PC-3 (cell line): ENCODE measurements around the gene LCNL1. TPM values are rescaled to one million over a fixed set of nuclear protein-coding genes. Genes with fewer than 3 reads are reported as not detected.

Experiments used
- ATAC-seq: fragments of 200-7000 bp; cut with Tn5 transposase; 2 replicates; pipeline ENCODE4 v1.9.1; 2020; ENCODE audit warnings: mild to moderate bottlenecking, moderate library complexity
- BruUV-seq: library from RNA; stranded (reverse); fragments of 400-500 nt; replicated peaks from 2 replicates; lab custom pipeline; 2021; lab: Mats Ljungman, UMichigan
- CTCF ChIA-PET: fragments of 300-600 bp; sonication (Branson Sonifier 250); formaldehyde crosslinking; loops from one replicate; lab custom pipeline; 2022; ENCODE audit warnings: antibody characterized with exemption; lab: Charles Lee
- POLR2A ChIA-PET: fragments of 300-600 bp; sonication (Branson Sonifier 250); formaldehyde crosslinking; loops from one replicate; lab custom pipeline; 2022; ENCODE audit warnings: antibody characterized with exemption; ENCODE audit not compliant: unreplicated experiment; lab: Charles Lee
- DNase-seq: peaks from one replicate; pipeline ENCODE4 v3.0.0-alpha.2; 2015
- H2AFZ ChIP-seq: fragments of 300-600 bp; sonication (generic); 2 replicates; pipeline ENCODE4 v1.6.0; 2016; ENCODE audit warnings: antibody characterized with exemption, low read length
- H3F3A ChIP-seq: fragments of 300-600 bp; sonication (generic); one replicate; pipeline ENCODE4 v1.6.0; 2017; ENCODE audit warnings: antibody characterized with exemption, low read length, control low read depth, mild to moderate bottlenecking; ENCODE audit not compliant: unreplicated experiment
- H3K27ac ChIP-seq: fragments of 300-600 bp; sonication (generic); 2 replicates; pipeline ENCODE4 v1.5.1; 2016; ENCODE audit warnings: mild to moderate bottlenecking, low read length
- H3K27me3 ChIP-seq: fragments of 300-600 bp; sonication (generic); 2 replicates; pipeline ENCODE4 v1.6.1; 2016; ENCODE audit warnings: low read length, mixed read lengths
- H3K36me3 ChIP-seq: fragments of 300-600 bp; sonication (generic); 2 replicates; pipeline ENCODE4 v1.6.1; 2016; ENCODE audit warnings: low read depth, mixed run types, low read length, mixed read lengths
- H3K4me1 ChIP-seq: fragments of 300-600 bp; sonication (generic); 2 replicates; pipeline ENCODE4 v1.5.1; 2016; ENCODE audit warnings: low read length; ENCODE audit not compliant: insufficient read depth
- H3K4me2 ChIP-seq: fragments of 300-600 bp; sonication (generic); 2 replicates; pipeline ENCODE4 v1.6.0; 2016; ENCODE audit warnings: low read length
- H3K4me3 ChIP-seq: fragments of 300-600 bp; sonication (generic); 2 replicates; pipeline ENCODE4 v1.5.1; 2016; ENCODE audit warnings: mild to moderate bottlenecking, low read length, mixed read lengths
- H3K79me2 ChIP-seq: fragments of 300-600 bp; sonication (generic); 2 replicates; pipeline ENCODE4 v1.6.1; 2017; ENCODE audit warnings: low read length, mixed read lengths
- H3K9ac ChIP-seq: fragments of 300-600 bp; sonication (generic); 2 replicates; pipeline ENCODE4 v1.6.0; 2016; ENCODE audit warnings: mild to moderate bottlenecking, low read length
- H3K9me2 ChIP-seq: fragments of 300-600 bp; sonication (generic); replicated peaks from 2 replicates; pipeline ENCODE4 v1.6.1; 2016; ENCODE audit warnings: mixed run types, low read length, mixed read lengths
- H3K9me3 ChIP-seq: fragments of 300-600 bp; sonication (generic); 2 replicates; pipeline ENCODE4 v1.6.1; 2016; ENCODE audit warnings: low read length, mixed read lengths
- H4K20me1 ChIP-seq: fragments of 300-600 bp; sonication (generic); 2 replicates; pipeline ENCODE4 v1.6.1; 2016; ENCODE audit warnings: low read length, mixed read lengths
- CTCF ChIP-seq: fragments of 300-600 bp; sonication (generic); conservative IDR thresholded peaks from 2 replicates; pipeline ENCODE4 v1.5.1; 2017; ENCODE audit warnings: antibody characterized with exemption, low read depth, mild to moderate bottlenecking, low read length
- EZH2 ChIP-seq: fragments of 300-600 bp; sonication (generic); IDR thresholded peaks from one replicate; pipeline ENCODE4 v1.6.1; 2017; ENCODE audit warnings: antibody characterized with exemption, mild to moderate bottlenecking, low read length; ENCODE audit not compliant: unreplicated experiment
- EZH2phosphoT487 ChIP-seq: fragments of 300-600 bp; sonication (generic); IDR thresholded peaks from 2 replicates; pipeline ENCODE4 v1.6.1; 2018; ENCODE audit warnings: mild to moderate bottlenecking, antibody characterized with exemption, low read length, borderline replicate concordance
- intact Hi-C: fragments of 100-400 bp; cut with micrococcal nuclease; formaldehyde crosslinking; loops from 2 replicates; pipeline ENCODE4 v1.9.0; 2023
- total RNA-seq: library from RNA; depleted of rRNA; stranded (reverse); fragments of >200 nt; gene quantifications from 2 replicates; pipeline ENCODE4 v1.2.3, GENCODE V29; 2014

The LCNL1 gene
- total RNA-seq, 1 experiment from 2014 or later = not detected

GRCh38 chr9:136960212-136960937, 22.4 kb upstream of the LCNL1 start:
- H3K9ac ChIP-seq = no peak overlapping the region
- ATAC-seq (no peak), DNase-seq (no peak)
- H4K20me1 ChIP-seq = no peaks in the 10 kb centered on the region
- no peaks in the 10 kb centered on the region for H3K36me3 ChIP-seq
- H2AFZ ChIP-seq = no peak overlapping the region
- CTCF ChIA-PET = no interaction called here
- no peaks in the 10 kb centered on the region for H3K9me3 ChIP-seq
- H3K9me2 ChIP-seq = no peaks in the 10 kb centered on the region
- no peaks in the 10 kb centered on the region for H3K27me3 ChIP-seq
- H3F3A ChIP-seq = no peaks in the 10 kb centered on the region
- H3K4me1 ChIP-seq = peaks cover 8% of the 10 kb centered on the region
- no peaks in the 10 kb centered on the region for H3K79me2 ChIP-seq
- intact Hi-C loops = no loop called here
- POLR2A ChIA-PET = no interaction called here
- TF ChIP-seq EZH2 (no peak), EZH2phosphoT487 (no peak), CTCF (no peak)
- H3K4me2 ChIP-seq = no peak overlapping the region
- no peak overlapping the region for H3K27ac ChIP-seq
- H3K4me3 ChIP-seq = no peak overlapping the region
- BruUV-seq = no TSS peak

DNA sequence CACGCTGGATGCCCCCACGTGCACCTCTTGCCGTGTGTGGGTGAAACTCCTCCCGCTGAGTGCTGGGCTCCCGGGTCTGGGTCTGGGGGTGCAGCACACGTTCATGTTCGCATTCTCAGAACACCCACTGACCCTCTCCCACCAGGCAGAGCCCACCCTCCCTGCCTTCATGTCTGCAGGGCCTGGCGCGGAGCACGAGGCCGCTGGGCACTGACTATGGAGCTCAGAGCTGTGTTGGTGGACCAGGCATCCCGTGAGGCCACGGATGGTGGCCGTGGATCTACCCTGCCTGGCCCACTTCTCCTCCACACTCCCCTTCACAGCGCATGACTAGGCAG, 21.9 kb upstream of the LCNL1 start:
- Histone ChIP-seq H3K9me3 (no peaks in the 10 kb centered on the region), H3K9me2 (no peaks in the 10 kb centered on the region), H3K36me3 (no peaks in the 10 kb centered on the region), H3K9ac (no peak overlapping the region), H2AFZ (no peak overlapping the region), H3K27me3 (no peaks in the 10 kb centered on the region), H3K27ac (no peak overlapping the region), H3K79me2 (no peaks in the 10 kb centered on the region), H3K4me2 (no peak overlapping the region), H3F3A (no peaks in the 10 kb centered on the region), H3K4me3 (no peak overlapping the region), H3K4me1 (peaks cover 8% of the 10 kb centered on the region), H4K20me1 (no peaks in the 10 kb centered on the region)
- TF ChIP-seq EZH2 (no peak), EZH2phosphoT487 (no peak), CTCF (no peak)
- no TSS peak for BruUV-seq
- ChIA-PET POLR2A (no interaction called here), CTCF (no interaction called here)
- ATAC-seq (no peak), DNase-seq (no peak)
- intact Hi-C loops = no loop called here

DNA sequence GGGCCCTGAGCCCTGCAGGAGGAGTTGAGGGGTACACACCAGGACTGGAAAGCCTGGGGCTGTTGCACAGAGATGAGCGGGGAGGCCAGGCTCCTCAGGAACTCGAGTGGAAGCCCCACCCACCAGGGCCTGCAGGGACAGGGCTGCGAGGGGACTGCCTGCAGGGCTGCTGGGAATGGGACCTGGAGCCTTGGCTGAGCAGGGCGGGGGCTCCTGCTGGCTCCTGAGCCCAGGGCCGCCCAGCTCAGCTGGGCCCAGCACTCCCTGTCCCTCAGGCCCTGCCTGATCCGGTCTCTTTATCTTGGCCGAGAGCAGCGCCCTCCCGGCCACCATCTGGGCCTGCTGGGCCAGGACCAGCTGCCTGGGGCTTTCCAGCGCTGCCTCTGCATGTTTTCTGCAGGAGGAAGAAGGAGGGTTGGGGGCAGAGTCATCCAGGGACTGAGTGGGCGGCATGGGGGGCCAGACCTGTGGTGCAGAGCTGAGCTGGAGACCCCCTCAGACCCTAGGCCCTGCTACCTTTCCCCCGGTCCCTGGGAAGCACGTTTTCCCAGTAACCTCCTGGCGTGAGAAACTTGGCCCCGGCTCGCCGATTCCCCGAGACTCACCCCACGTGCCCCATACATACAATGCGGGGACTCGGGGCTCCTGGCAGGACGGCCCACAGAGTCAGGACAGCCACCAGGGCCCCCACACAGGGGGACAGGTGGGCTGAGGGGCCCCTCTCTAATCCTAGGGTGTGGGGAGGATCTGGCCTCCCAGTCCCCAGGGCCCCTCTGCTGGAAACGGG, 21.3 kb upstream of the LCNL1 start:
- Histone ChIP-seq H3K79me2 (no peaks in the 10 kb centered on the region), H3K27ac (no peak overlapping the region), H2AFZ (no peak overlapping the region), H4K20me1 (no peaks in the 10 kb centered on the region), H3K4me3 (no peak overlapping the region), H3K4me1 (peaks cover 8% of the 10 kb centered on the region), H3K27me3 (no peaks in the 10 kb centered on the region), H3F3A (no peaks in the 10 kb centered on the region), H3K9me3 (no peaks in the 10 kb centered on the region), H3K36me3 (no peaks in the 10 kb centered on the region), H3K9me2 (no peaks in the 10 kb centered on the region), H3K4me2 (no peak overlapping the region), H3K9ac (no peak overlapping the region)
- TF ChIP-seq EZH2 (no peak), EZH2phosphoT487 (no peak), CTCF (no peak)
- no TSS peak for BruUV-seq
- ChIA-PET CTCF (no interaction called here), POLR2A (no interaction called here)
- no peak for DNase-seq
- intact Hi-C loops = no loop called here
- ATAC-seq = no peak
